Activated T-helper 9 cell treated with anti-CD3 and anti-CD28 coated beads, Interleukin-2, amount 50 U/mL, for 16 hours (primary cell): ENCODE measurements around the gene GGCX.
"Not testable (repeated sequence)": the region's sequence is repeated elsewhere in the genome, so short reads cannot be mapped to it uniquely, and the experiment has no call there.

Experiments
- DNase-seq: peaks from one replicate; pipeline ENCODE4 v3.0.0-alpha.2; 2020; ENCODE audit warnings: low read depth

The GGCX gene

GRCh38 chr2:85594715-85595300, 33.5 kb upstream of the GGCX start:
- DNase-seq, result no peak

DNA sequence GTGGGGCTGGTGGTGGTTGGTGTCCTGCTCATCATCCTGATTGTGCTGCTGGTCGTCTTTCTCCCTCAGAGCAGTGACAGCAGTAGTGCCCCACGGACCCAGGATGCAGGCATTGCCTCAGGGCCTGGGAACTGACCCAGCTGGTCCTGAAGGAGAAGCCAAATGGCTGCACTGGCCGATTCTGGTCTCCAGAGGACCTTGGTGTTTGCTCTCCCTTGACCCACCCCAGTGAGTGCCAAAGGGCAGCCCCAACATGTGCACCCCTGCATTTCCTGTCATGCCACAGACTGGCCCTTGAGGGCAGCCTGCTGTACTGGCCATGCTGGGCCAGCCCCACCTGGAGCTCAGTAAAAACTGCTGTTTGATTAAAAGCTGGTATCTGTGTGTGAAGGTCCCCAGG, 31.7 kb upstream of the GGCX start:
- no peak for DNase-seq

- DNase-seq, result not testable (repeated sequence)
These were observed 31.0 kb upstream of the GGCX start for GRCh38 chr2:85592299-85592698.

GRCh38 chr2:85591563-85591962, 30.3 kb upstream of the GGCX start:
- DNase-seq, result no peak

- DNase-seq, result no peak
These were observed 29.7 kb upstream of the GGCX start for GRCh38 chr2:85590950-85591349.

DNA sequence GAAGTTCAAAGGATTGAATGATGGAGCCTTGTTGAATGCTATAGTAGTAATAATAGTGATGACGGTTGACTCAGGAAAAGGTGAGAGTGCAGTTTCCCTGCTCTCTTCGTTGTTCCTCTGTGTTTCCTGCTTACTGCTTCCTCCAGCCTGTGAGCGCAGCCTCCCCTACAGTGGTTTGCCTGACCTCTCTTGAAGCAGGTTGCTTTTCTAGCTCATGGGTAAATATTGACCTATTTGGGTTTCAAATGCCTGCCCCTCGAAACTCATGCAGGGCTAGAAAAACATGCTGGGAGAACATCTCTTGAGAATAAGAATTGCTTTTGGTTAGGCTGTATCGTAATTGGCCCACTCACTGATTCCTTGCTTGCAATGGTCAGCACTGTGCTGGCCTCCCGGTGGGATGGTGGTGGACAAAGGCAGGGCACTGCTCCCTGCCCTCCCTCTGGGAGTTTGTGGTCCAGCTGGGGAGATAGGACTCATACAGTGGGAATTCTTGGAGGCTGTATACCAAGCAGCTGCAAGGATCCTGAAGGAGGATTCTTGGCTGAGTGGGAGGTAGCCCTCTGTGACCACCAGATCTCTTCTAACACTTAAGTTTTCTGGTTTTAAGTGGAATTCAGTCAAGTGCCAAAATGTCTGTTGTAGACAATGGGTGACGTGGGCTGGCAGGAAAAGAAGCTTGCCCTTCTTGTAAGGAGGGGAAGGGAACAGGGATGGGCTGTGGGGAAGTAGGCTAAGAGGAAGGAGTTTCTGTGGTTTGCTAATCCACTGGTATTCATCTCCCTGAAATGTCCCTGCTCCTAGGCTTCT, 28.9 kb upstream of the GGCX start:
- no peak for DNase-seq

- no peak for DNase-seq
These were observed 27.9 kb upstream of the GGCX start for GRCh38 chr2:85589181-85589580.

DNA sequence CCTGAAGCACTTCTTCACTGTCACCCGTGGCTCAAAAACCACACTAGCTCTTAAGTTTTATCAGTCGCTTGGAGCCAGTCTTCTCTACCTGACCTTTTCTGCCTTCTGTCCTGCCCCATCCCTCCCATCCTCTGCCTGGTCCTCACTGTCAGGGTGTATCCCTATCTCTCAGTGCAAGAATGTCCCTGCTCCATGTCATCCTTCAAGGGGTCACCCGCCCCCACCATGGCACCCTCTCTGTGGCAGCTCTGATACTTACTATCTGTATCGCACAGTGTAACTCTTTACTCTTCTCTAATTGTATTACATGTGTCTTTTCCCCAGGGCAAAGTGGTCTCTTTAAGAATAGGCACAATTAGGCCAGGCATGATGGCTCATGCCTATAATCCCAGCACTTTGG, 27.4 kb upstream of the GGCX start:
- no peak for DNase-seq

DNA sequence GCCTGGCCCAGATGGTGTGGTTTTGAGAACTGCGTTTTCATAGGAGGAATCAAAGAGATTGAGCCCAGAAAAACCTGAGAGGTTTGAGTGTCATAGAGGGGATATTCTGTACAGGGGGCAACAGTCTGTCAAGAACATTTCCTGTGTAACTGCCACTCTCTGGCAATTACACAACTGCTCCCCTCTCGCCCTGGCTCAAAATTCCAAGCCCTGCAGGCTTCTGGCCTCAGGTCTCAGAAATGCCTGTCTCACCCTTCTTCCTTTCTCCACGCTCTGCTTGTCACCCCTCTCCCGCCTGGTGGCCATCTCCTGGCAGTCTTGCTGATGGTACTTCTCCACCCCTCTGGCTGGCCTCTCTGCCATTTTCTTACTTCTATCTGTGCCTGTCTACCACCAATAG, 26.9 kb upstream of the GGCX start:
- DNase-seq, result no peak

DNA sequence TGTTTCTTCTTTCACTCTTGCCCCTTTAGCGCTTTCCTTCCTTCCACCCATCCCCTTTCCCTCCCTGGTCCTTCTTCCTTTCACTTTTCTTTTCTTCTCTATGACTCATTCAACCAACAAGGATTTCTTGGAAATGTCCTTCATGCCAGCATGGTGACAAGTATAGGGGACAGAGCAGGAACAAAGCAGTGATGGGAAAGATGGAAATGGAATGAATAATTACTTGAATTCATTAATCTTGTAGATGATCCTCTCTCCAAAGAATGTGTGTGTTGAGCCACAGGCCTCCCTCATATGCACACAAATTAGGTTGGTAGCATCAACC, 24.4 kb upstream of the GGCX start:
- DNase-seq, result no peak

DNA sequence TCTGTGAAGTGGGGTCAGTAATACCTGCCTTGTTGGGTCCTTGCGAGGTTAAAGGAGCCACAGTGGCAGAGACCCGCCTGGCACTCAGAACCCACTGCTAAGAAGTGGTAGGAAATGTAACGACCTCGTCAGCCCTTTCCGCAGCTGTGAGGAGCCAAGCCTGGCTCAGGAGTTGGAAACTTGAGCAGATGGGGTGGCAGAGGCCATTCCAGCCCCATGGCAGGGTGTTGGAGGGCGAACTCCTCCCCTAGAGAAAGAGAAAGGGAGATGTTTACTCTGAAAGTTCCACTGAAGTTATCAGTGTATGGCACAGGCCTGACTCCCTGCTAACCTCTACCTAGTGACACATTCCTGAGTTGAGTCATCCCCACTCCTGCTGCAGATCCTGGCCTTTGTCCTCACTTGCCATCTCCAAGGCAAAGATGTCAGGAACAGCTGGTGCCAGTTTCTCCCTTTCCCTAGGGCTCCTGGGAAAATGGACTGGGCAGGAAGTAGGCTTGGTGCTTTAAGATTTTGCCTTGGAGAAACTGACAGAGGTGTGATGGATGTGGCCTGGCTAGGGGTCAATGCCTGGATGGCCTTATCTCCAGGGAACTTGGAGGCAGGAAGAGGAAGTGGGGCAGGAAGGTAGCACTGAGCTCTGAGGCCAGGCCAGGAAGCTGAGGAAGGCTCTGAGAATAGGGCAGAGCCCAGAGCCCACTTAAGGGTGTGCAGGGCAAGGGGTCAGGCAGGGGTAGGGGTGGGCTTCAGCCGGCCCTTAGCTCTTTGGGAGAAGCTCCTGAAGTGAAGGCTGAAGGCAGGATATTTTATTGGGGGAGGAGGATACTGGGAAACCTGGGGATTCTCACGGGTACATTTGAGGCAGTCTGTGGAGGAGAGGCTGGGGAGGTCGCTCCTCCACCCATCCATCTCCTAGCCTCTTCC, 23.8 kb upstream of the GGCX start:
- no peak for DNase-seq

DNA sequence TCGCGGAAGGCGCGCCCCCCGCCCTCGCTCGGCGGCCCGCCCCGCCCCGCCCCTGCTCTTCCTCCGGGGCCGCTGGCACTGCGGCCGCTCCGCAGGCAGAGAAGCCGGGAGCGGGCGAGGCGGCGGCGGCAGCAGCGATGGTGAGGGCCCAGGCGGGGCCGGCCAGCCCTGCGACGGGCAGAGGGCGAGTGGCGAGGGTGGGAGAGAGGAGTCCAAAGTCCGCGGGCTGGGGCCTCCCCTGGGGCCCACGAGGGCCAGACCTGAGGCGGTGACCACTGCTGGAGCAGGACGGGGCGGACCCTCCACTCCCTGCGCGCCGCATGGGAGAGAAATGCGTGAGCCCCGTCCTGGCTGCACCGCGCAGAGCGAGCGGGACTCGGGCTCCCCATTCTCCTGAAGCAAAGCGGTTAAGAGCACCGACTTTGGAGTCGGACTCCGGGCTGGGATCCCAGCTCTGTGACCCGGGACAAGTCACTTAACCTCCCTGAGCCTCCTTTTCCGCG, 23.1 kb upstream of the GGCX start, which contains the start of gene VAMP5:
VAMP5 (plus strand) TSS at position 78 of the 503 bp plus-strand sequence; CDS start at position 138, 60 bp downstream.
- no peak for DNase-seq

GRCh38 chr2:85583667-85584353, 22.5 kb upstream of the GGCX start:
- DNase-seq, result no peak

DNA sequence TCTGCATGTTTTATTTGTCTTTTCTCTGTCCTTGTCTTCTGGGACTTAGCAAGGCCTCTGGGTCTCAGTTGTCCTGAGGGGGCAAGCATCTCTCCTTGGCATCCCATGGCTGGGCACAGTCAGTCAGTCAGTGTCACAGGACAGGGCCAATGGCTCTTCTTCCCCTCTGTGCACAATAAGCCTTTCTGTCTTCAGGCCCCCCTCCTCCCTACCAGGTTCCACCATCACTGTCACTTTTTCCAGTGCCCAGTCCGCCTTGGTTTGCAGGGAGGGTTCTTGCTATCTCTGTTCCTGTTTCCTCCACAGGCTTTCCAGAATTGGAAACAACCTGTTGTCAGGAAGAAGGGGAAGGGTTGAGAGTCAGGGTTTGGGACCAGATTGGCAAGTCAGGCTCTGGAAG, 21.2 kb upstream of the GGCX start:
- no peak for DNase-seq

GRCh38 chr2:85580206-85580605, 18.9 kb upstream of the GGCX start:
- DNase-seq, result no peak

DNA sequence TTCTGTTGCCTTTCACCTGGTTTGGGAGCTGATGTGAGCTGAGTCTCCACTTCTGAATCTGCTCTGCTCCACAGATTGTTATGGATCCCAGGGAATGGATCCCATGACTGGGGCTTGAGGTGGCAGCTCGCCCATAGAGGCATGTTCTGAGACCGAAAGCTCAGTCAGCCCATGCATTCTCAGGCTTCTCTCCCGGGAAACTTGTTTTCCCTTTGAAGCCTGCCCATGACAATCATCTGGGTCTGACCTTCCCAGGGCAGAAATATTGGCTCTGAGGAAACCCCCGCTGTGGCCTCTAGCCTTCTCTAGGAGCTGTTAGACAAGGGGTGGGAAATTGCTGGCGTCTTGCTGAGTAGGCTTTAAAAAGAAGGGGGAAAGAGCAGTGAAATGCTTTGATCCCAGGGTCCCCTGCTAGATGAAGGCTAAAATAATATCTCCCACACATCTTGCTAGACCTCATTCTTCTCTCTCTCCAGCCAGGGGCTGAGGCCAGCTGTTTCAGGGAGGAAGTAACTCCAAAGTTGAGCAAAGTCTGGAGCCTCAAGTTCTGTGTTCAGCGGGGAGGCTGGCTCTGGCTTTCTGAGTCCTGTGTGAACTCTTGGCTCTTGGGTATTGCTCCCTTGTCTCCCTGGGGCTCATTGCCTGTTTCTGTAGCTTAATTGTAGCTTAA, 18.1 kb upstream of the GGCX start:
- no peak for DNase-seq

DNA sequence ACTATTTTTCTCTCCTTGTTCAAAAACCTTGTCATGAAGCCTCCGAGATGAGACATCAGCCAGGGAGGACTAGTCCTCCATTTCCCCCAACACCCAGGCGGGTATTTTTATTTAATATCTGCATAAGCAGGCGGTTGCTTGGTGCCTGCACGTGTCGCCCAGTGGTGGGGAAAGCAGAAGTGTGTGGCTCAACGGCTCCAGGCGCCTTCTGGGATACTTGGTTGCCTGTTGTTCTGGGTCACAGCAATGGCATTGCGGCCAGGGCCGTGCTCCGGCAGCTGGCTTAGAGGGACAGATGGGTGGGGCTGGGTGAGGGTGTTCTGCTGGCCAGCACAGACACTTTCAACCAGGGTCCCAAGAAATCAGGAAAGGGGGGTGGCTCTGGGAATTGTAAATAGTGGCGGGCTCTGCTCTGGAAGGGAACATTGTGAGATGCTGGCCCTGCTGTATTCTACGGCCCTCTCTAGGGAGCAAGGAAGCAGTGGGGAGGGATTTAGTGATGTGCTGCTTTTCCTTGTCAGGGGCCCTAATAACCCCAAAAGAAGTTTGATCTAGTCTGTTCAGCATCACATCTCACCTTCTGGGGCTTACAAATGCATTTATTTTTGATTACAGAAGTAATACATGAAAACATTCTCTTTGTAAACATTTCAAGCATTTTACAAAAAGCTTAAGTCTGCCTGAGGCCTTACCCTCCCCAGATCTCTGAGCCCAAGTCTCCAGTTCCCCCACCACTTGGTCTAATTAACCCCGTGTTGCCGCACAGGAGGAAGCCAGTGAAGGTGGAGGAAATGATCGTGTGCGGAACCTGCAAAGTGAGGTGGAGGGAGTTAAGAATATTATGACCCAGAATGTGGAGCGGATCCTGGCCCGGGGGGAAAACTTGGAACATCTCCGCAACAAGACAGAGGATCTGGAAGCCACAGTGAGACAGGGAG, 17.2 kb upstream of the GGCX start:
- DNase-seq, result no peak

- peak; percentile 51 for DNase-seq
These were observed 16.3 kb upstream of the GGCX start, which contains the start of gene VAMP8 for GRCh38 chr2:85577386-85578242. Gene VAMP8 (plus strand): TSS chr2:85577586. CDS start chr2:85577647, 61 bp downstream.

DNA sequence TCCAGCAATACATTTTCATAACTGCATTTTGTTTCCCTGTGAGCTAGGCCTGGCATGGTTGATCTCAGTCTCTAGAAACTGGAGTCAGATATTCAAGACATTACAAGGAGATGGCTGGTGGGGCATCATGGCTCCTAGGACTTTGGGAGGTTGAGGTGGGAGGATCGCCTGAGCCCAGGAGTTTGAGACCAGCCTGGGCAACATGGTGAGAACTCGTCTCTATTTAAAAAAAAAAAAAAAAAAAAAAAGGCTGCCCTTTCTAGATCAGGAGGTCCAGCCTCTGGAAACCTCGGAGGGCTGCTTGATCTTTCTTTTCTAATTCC, 15.7 kb upstream of the GGCX start:
- no peak for DNase-seq
